ENCODE data around the gene IFFO2.
A peak's percentile ranks its signal among the peaks of the same experiment; 100 is the strongest.

DNA sequence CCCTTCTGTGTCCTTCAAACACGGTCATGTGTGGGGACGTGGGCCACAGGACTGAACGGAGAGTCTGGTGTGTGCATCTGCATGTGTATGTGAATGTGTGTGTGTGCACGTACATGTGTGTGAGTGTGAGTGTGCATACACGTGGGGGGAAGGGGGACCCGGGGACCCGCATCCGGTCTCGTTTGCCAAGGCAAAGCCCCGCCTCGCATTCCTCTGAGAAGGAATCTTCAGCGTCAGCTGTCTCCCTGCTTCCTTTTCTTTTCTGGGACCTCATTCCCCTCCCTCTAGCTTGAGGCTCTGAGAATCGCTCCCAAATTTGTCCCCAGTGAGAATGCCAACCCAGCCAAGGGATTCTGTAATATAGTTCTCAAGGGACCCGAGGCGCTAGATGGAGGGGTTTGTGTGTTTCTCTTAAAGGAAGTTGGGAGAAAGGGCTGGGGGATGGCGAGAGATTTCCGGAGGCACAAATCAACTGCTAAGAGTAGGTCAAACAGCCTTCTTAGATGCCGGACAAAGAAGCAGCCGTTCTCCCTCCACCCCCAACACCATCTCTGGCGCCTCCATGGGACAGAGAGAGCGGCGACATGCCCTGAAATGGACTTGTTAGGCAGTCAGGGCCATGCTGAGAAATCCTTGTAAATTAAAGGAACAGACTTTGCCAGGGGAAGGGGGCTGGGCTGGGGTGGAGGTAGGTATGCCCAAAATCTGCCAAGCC is 6.6 kb downstream of the IFFO2 start:
- no peak for TF ChIP-seq EZH2phosphoT487 (IDR thresholded peaks at IDR 0.05; ENCODE audit: borderline replicate concordance)
- TF ChIP-seq, protein P1, sequence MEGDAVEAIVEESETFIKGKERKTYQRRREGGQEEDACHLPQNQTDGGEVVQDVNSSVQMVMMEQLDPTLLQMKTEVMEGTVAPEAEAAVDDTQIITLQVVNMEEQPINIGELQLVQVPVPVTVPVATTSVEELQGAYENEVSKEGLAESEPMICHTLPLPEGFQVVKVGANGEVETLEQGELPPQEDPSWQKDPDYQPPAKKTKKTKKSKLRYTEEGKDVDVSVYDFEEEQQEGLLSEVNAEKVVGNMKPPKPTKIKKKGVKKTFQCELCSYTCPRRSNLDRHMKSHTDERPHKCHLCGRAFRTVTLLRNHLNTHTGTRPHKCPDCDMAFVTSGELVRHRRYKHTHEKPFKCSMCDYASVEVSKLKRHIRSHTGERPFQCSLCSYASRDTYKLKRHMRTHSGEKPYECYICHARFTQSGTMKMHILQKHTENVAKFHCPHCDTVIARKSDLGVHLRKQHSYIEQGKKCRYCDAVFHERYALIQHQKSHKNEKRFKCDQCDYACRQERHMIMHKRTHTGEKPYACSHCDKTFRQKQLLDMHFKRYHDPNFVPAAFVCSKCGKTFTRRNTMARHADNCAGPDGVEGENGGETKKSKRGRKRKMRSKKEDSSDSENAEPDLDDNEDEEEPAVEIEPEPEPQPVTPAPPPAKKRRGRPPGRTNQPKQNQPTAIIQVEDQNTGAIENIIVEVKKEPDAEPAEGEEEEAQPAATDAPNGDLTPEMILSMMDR (conservative IDR thresholded peaks at IDR 0.05; ENCODE audit: low read length): peak; percentile 47

All from Loucy (cell line).